MM.1S (cell line): ENCODE data around the gene EMILIN3.

Experiments
- DNase-seq: peaks from one replicate; pipeline ENCODE4 v3.0.0-alpha.2; 2015
- H2AFZ ChIP-seq: fragments of 300-600 bp; sonication (generic); 2 replicates; pipeline ENCODE4 v1.6.0; 2016; ENCODE audit warnings: antibody characterized with exemption, low read length
- H3F3A ChIP-seq: fragments of 300-600 bp; sonication (generic); 2 replicates; pipeline ENCODE4 v1.6.1; 2016; ENCODE audit warnings: mild to moderate bottlenecking, antibody characterized with exemption, low read length, moderate library complexity, mixed read lengths; ENCODE audit not compliant: insufficient read depth
- H3K27ac ChIP-seq: fragments of 300-600 bp; sonication (generic); 2 replicates; pipeline ENCODE4 v1.5.1; 2016; ENCODE audit warnings: mild to moderate bottlenecking, low read length
- H3K27me3 ChIP-seq: fragments of 300-600 bp; sonication (generic); replicated peaks from 2 replicates; pipeline ENCODE4 v1.6.0; 2016; ENCODE audit warnings: low read length; ENCODE audit not compliant: insufficient read depth
- H3K36me3 ChIP-seq: fragments of 300-600 bp; sonication (generic); replicated peaks from 2 replicates; pipeline ENCODE4 v1.6.1; 2016; ENCODE audit warnings: mild to moderate bottlenecking, low read length, mixed read lengths; ENCODE audit not compliant: insufficient read depth
- H3K4me1 ChIP-seq: fragments of 300-600 bp; sonication (generic); 2 replicates; pipeline ENCODE4 v1.6.1; 2016; ENCODE audit warnings: low read length, mixed read lengths
- H3K4me2 ChIP-seq: fragments of 300-600 bp; sonication (generic); 2 replicates; pipeline ENCODE4 v1.6.0; 2016; ENCODE audit warnings: low read depth, low read length
- H3K4me3 ChIP-seq: fragments of 300-600 bp; sonication (generic); 2 replicates; pipeline ENCODE4 v1.5.1; 2016; ENCODE audit warnings: low read length, mixed read lengths
- H3K79me2 ChIP-seq: fragments of 300-600 bp; sonication (generic); 2 replicates; pipeline ENCODE4 v1.6.1; 2016; ENCODE audit warnings: mixed run types, low read length, mixed read lengths
- H3K9ac ChIP-seq: fragments of 300-600 bp; sonication (generic); 2 replicates; pipeline ENCODE4 v1.6.1; 2016; ENCODE audit warnings: low read length, mixed read lengths
- H3K9me2 ChIP-seq: fragments of 300-600 bp; sonication (generic); replicated peaks from 2 replicates; pipeline ENCODE4 v1.6.1; 2016; ENCODE audit warnings: mild to moderate bottlenecking, low read length, mixed read lengths; ENCODE audit not compliant: insufficient read depth
- H3K9me3 ChIP-seq: fragments of 300-600 bp; sonication (generic); replicated peaks from 2 replicates; pipeline ENCODE4 v1.6.1; 2016; ENCODE audit warnings: mild to moderate bottlenecking, low read length, mixed read lengths; ENCODE audit not compliant: insufficient read depth
- H4K20me1 ChIP-seq: fragments of 300-600 bp; sonication (generic); 2 replicates; pipeline ENCODE4 v1.6.1; 2016; ENCODE audit warnings: mild to moderate bottlenecking, low read length, moderate library complexity, mixed read lengths; ENCODE audit not compliant: insufficient read depth
- EZH2 ChIP-seq: fragments of 300-600 bp; sonication (generic); optimal IDR thresholded peaks from 2 replicates; pipeline ENCODE3; 2017; ENCODE audit warnings: low read depth, mild to moderate bottlenecking, antibody characterized with exemption, low read length, mixed read lengths
- EZH2phosphoT487 ChIP-seq: fragments of 300-600 bp; sonication (generic); IDR thresholded peaks from 2 replicates; pipeline ENCODE4 v1.6.1; 2018; ENCODE audit warnings: antibody characterized with exemption, low read length
- TF ChIP-seq, protein P1 (sequence below): fragments of 300-600 bp; sonication (generic); IDR thresholded peaks from 2 replicates; pipeline ENCODE4 v1.5.1; 2016; ENCODE audit warnings: antibody characterized with exemption, low read length, mixed read lengths

The EMILIN3 gene

GRCh38 chr20:41398408-41398807 lies 31.8 kb upstream of the EMILIN3 start:
- Histone ChIP-seq H3K27ac (no peak overlapping the region), H3K4me3 (no peak overlapping the region), H3F3A (no peaks in the 10 kb centered on the region), H3K4me1 (peaks cover 7% of the 10 kb centered on the region), H3K9ac (no peak overlapping the region), H2AFZ (no peak overlapping the region), H3K9me2 (no peaks in the 10 kb centered on the region), H3K36me3 (no peaks in the 10 kb centered on the region), H3K79me2 (no peaks in the 10 kb centered on the region), H3K4me2 (no peak overlapping the region), H4K20me1 (no peaks in the 10 kb centered on the region), H3K27me3 (no peaks in the 10 kb centered on the region), H3K9me3 (no peaks in the 10 kb centered on the region)
- TF ChIP-seq, protein P1, sequence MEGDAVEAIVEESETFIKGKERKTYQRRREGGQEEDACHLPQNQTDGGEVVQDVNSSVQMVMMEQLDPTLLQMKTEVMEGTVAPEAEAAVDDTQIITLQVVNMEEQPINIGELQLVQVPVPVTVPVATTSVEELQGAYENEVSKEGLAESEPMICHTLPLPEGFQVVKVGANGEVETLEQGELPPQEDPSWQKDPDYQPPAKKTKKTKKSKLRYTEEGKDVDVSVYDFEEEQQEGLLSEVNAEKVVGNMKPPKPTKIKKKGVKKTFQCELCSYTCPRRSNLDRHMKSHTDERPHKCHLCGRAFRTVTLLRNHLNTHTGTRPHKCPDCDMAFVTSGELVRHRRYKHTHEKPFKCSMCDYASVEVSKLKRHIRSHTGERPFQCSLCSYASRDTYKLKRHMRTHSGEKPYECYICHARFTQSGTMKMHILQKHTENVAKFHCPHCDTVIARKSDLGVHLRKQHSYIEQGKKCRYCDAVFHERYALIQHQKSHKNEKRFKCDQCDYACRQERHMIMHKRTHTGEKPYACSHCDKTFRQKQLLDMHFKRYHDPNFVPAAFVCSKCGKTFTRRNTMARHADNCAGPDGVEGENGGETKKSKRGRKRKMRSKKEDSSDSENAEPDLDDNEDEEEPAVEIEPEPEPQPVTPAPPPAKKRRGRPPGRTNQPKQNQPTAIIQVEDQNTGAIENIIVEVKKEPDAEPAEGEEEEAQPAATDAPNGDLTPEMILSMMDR: no peak
- TF ChIP-seq EZH2: no peak
- no peak for TF ChIP-seq EZH2phosphoT487
- DNase-seq: no peak

GRCh38 chr20:41395667-41396664 lies 29.3 kb upstream of the EMILIN3 start:
- H3K27ac ChIP-seq: no peak overlapping the region
- H2AFZ ChIP-seq: no peak overlapping the region
- H3K4me3 ChIP-seq: no peak overlapping the region
- H3K9ac ChIP-seq: no peak overlapping the region
- no peaks in the 10 kb centered on the region for H3K4me1 ChIP-seq
- no peaks in the 10 kb centered on the region for H3F3A ChIP-seq
- no peaks in the 10 kb centered on the region for H3K36me3 ChIP-seq
- no peaks in the 10 kb centered on the region for H4K20me1 ChIP-seq
- no peaks in the 10 kb centered on the region for H3K9me3 ChIP-seq
- no peaks in the 10 kb centered on the region for H3K27me3 ChIP-seq
- no peaks in the 10 kb centered on the region for H3K9me2 ChIP-seq
- H3K79me2 ChIP-seq: no peaks in the 10 kb centered on the region
- TF ChIP-seq EZH2phosphoT487: no peak
- DNase-seq: no peak
- no peak overlapping the region for H3K4me2 ChIP-seq

GRCh38 chr20:41394931-41395666 lies 28.5 kb upstream of the EMILIN3 start:
- H3K4me2 ChIP-seq: no peak overlapping the region
- H3K27ac ChIP-seq: no peak overlapping the region
- H3K79me2 ChIP-seq: no peaks in the 10 kb centered on the region
- H3K9me3 ChIP-seq: no peaks in the 10 kb centered on the region
- DNase-seq: no peak
- no peak overlapping the region for H3K4me3 ChIP-seq
- TF ChIP-seq EZH2 (no peak), EZH2phosphoT487 (no peak)
- TF ChIP-seq, protein P1: no peak
- H3K9ac ChIP-seq: no peak overlapping the region
- H3K9me2 ChIP-seq: no peaks in the 10 kb centered on the region
- no peaks in the 10 kb centered on the region for H3K36me3 ChIP-seq
- no peaks in the 10 kb centered on the region for H3K27me3 ChIP-seq
- H3F3A ChIP-seq: no peaks in the 10 kb centered on the region
- no peak overlapping the region for H2AFZ ChIP-seq
- H4K20me1 ChIP-seq: no peaks in the 10 kb centered on the region
- H3K4me1 ChIP-seq: no peaks in the 10 kb centered on the region
